Muscle layer of colon (tissue), 2 donors: Measurements from ENCODE around the gene CUBN.
"Not testable (repeated sequence)": the region's sequence is repeated elsewhere in the genome, so short reads cannot be mapped to it uniquely, and the experiment has no call there.

Experiments used
- H3K27ac ChIP-seq: one replicate; pipeline ENCODE4 v1.7.0; 2013; ENCODE audit warnings: low read depth, mild to moderate bottlenecking, low read length, moderate library complexity
- H3K27me3 ChIP-seq, 2 donors: one replicate each; pipeline ENCODE4 v1.7.0; 2013; ENCODE audit warnings: low read length in 2 of 2, mild to moderate bottlenecking in 2 of 2; ENCODE audit not compliant: insufficient read depth in 2 of 2, control insufficient read depth in 1 of 2
- H3K36me3 ChIP-seq: one replicate; pipeline ENCODE4 v1.7.0; 2013; ENCODE audit warnings: mild to moderate bottlenecking, low read length; ENCODE audit not compliant: insufficient read depth
- H3K4me1 ChIP-seq: one replicate; pipeline ENCODE4 v1.7.0; 2013; ENCODE audit warnings: mild to moderate bottlenecking, low read length; ENCODE audit not compliant: insufficient read depth
- H3K4me3 ChIP-seq, 2 donors: one replicate each; pipeline ENCODE4 v1.7.0; 2013; ENCODE audit warnings: low read length in 2 of 2, low read depth in 1 of 2, mild to moderate bottlenecking in 1 of 2, moderate library complexity in 1 of 2
- H3K9ac ChIP-seq: one replicate; pipeline ENCODE4 v1.7.0; 2013; ENCODE audit warnings: low read length
- H3K9me3 ChIP-seq: one replicate; pipeline ENCODE4 v1.7.0; 2013; ENCODE audit warnings: mild to moderate bottlenecking, low read length
- donor health status: abdominal sarcoma.
- donor health status: Adenocarcinoma of cecum.

The CUBN gene

GRCh38 chr10:17120694-17121093 is 8.9 kb downstream of the CUBN start:
- Histone ChIP-seq H3K36me3 (no peaks in the 10 kb centered on the region), H3K27me3 (no peaks in the 10 kb centered on the region), H3K27ac (no peak overlapping the region), H3K9me3 (no peaks in the 10 kb centered on the region), H3K4me1 (no peaks in the 10 kb centered on the region), H3K4me3 (no peak overlapping the region), H3K9ac (no peak overlapping the region)

- Histone ChIP-seq H3K4me1 (no peaks in the 10 kb centered on the region), H3K9me3 (no peaks in the 10 kb centered on the region), H3K27me3 (no peaks in the 10 kb centered on the region), H3K9ac (no peak overlapping the region), H3K4me3 (no peak overlapping the region), H3K36me3 (no peaks in the 10 kb centered on the region), H3K27ac (no peak overlapping the region)
Measured at GRCh38 chr10:17119845-17120244, 9.8 kb downstream of the CUBN start.

- no peak overlapping the region for H3K27ac ChIP-seq
- H3K9ac ChIP-seq: no peak overlapping the region
- no peak overlapping the region for H3K4me3 ChIP-seq
Measured at GRCh38 chr10:17116193-17116592, 13.4 kb downstream of the CUBN start.

GRCh38 chr10:17115683-17116082 is 13.9 kb downstream of the CUBN start:
- no peaks in the 10 kb centered on the region for H3K4me1 ChIP-seq
- H3K27me3 ChIP-seq: no peaks in the 10 kb centered on the region
- H3K36me3 ChIP-seq: no peaks in the 10 kb centered on the region
- H3K27ac ChIP-seq: no peak overlapping the region
- H3K9ac ChIP-seq: no peak overlapping the region
- no peak overlapping the region for H3K4me3 ChIP-seq
- H3K9me3 ChIP-seq: no peaks in the 10 kb centered on the region

More at GRCh38 chr10:17116193-17116592, 13.4 kb downstream of the CUBN start:
- H3K27me3 ChIP-seq: no peaks in the 10 kb centered on the region
- H3K36me3 ChIP-seq: no peaks in the 10 kb centered on the region
- H3K9me3 ChIP-seq: no peaks in the 10 kb centered on the region
- H3K4me1 ChIP-seq: no peaks in the 10 kb centered on the region

GRCh38 chr10:17114878-17115444 is 14.7 kb downstream of the CUBN start:
- H3K9ac ChIP-seq, H3K36me3 ChIP-seq, H3K27me3 ChIP-seq, H3K4me1 ChIP-seq, H3K27ac ChIP-seq, H3K9me3 ChIP-seq, H3K4me3 ChIP-seq: not testable (repeated sequence)

- Histone ChIP-seq H3K36me3 (no peaks in the 10 kb centered on the region), H3K27ac (no peak overlapping the region), H3K27me3 (no peaks in the 10 kb centered on the region), H3K4me1 (no peaks in the 10 kb centered on the region), H3K9ac (no peak overlapping the region), H3K4me3 (no peak overlapping the region), H3K9me3 (no peaks in the 10 kb centered on the region)
Measured at GRCh38 chr10:17113889-17114540, 15.6 kb downstream of the CUBN start.

- H3K4me3 ChIP-seq: no peak overlapping the region
- H3K27ac ChIP-seq: no peak overlapping the region
- no peak overlapping the region for H3K9ac ChIP-seq
- no peaks in the 10 kb centered on the region for H3K4me1 ChIP-seq
- no peaks in the 10 kb centered on the region for H3K36me3 ChIP-seq
- H3K27me3 ChIP-seq: no peaks in the 10 kb centered on the region
- no peaks in the 10 kb centered on the region for H3K9me3 ChIP-seq
Measured at GRCh38 chr10:17113346-17113745, 16.3 kb downstream of the CUBN start.

- no peaks in the 10 kb centered on the region for H3K4me1 ChIP-seq
Measured at GRCh38 chr10:17112566-17112965, 17.0 kb downstream of the CUBN start.

GRCh38 chr10:17109475-17110207 is 20.0 kb downstream of the CUBN start:
- H3K27me3 ChIP-seq: no peaks in the 10 kb centered on the region
- no peaks in the 10 kb centered on the region for H3K36me3 ChIP-seq
- H3K4me1 ChIP-seq: no peaks in the 10 kb centered on the region
- no peaks in the 10 kb centered on the region for H3K9me3 ChIP-seq
- H3K4me3 ChIP-seq: no peak overlapping the region
- H3K27ac ChIP-seq: no peak overlapping the region
- H3K9ac ChIP-seq: no peak overlapping the region

More at GRCh38 chr10:17112566-17112965, 17.0 kb downstream of the CUBN start:
- Histone ChIP-seq H3K27ac (no peak overlapping the region), H3K9ac (no peak overlapping the region), H3K36me3 (no peaks in the 10 kb centered on the region), H3K4me3 (no peak overlapping the region), H3K9me3 (no peaks in the 10 kb centered on the region), H3K27me3 (no peaks in the 10 kb centered on the region)

GRCh38 chr10:17109046-17109445 is 20.6 kb downstream of the CUBN start:
- no peaks in the 10 kb centered on the region for H3K36me3 ChIP-seq
- H3K4me3 ChIP-seq: no peak overlapping the region
- no peaks in the 10 kb centered on the region for H3K27me3 ChIP-seq
- no peak overlapping the region for H3K27ac ChIP-seq
- H3K9ac ChIP-seq: no peak overlapping the region
- no peaks in the 10 kb centered on the region for H3K4me1 ChIP-seq
- H3K9me3 ChIP-seq: no peaks in the 10 kb centered on the region

- H3K4me3 ChIP-seq: no peak overlapping the region
- no peak overlapping the region for H3K27ac ChIP-seq
- no peak overlapping the region for H3K9ac ChIP-seq
- H3K4me1 ChIP-seq: no peaks in the 10 kb centered on the region
- H3K27me3 ChIP-seq: no peaks in the 10 kb centered on the region
- H3K36me3 ChIP-seq: no peaks in the 10 kb centered on the region
- H3K9me3 ChIP-seq: no peaks in the 10 kb centered on the region
Measured at GRCh38 chr10:17106991-17107390, 22.6 kb downstream of the CUBN start.

- Histone ChIP-seq H3K27ac (no peak overlapping the region), H3K4me1 (no peaks in the 10 kb centered on the region), H3K9ac (no peak overlapping the region), H3K9me3 (no peaks in the 10 kb centered on the region), H3K36me3 (no peaks in the 10 kb centered on the region), H3K27me3 (no peaks in the 10 kb centered on the region), H3K4me3 (no peak overlapping the region)
Measured at GRCh38 chr10:17101910-17102266, 27.7 kb downstream of the CUBN start.
